ENCODE measurements around the gene MCAM.

- TF ChIP-seq CTCF (conservative IDR thresholded peaks at IDR 0.05) (no peak), ZFX (IDR thresholded peaks at IDR 0.05) (no peak)
Observed at GRCh38 chr11:119299416-119299815, 17.5 kb downstream of the MCAM start.

All from C4-2B (cell line).